Activated B cell treated with CpG ODN at 0.5 μM for 24 hours (primary cell): Measurements from ENCODE around the gene SIX5. TPM values are rescaled to one million over a fixed set of nuclear protein-coding genes. Genes with fewer than 3 reads are reported as not detected.

ENCODE experiments used
- ATAC-seq: fragments of 200-7000 bp; cut with Tn5 transposase; one replicate; pipeline ENCODE4 v1.10.0; 2021; ENCODE audit warnings: low read depth, mild to moderate bottlenecking, moderate library complexity
- CTCF ChIA-PET: fragments of 350-600 bp; sonication (Branson Sonifier 250); formaldehyde crosslinking; loops from one replicate; lab custom pipeline; 2021; ENCODE audit warnings: antibody characterized with exemption; lab: Charles Lee
- POLR2A ChIA-PET: fragments of 350-600 bp; sonication (Branson Sonifier 250); formaldehyde crosslinking; loops from one replicate; lab custom pipeline; 2021; ENCODE audit warnings: antibody characterized with exemption; lab: Charles Lee
- DNase-seq: peaks from one replicate; pipeline ENCODE4 v3.0.0; 2022
- H3K27ac Mint-ChIP-seq: one replicate; pipeline ENCODE4 v1.8.0; 2020; ENCODE audit warnings: mixed read lengths
- H3K27me3 Mint-ChIP-seq: one replicate; pipeline ENCODE4 v1.8.0; 2021; ENCODE audit warnings: mixed read lengths
- H3K36me3 Mint-ChIP-seq: one replicate; pipeline ENCODE4 v1.8.0; 2021; ENCODE audit warnings: low read depth, mixed read lengths
- H3K4me1 Mint-ChIP-seq: one replicate; pipeline ENCODE4 v1.8.0; 2021; ENCODE audit warnings: mixed read lengths
- H3K4me3 Mint-ChIP-seq: one replicate; pipeline ENCODE4 v1.8.0; 2020; ENCODE audit warnings: mild to moderate bottlenecking, mixed read lengths
- H3K9me3 Mint-ChIP-seq: one replicate; pipeline ENCODE4 v1.8.0; 2020; ENCODE audit warnings: mixed read lengths
- CTCF ChIP-seq: fragments of 200-600 bp; IDR thresholded peaks from one replicate; pipeline ENCODE4 v1.8.0; 2022; ENCODE audit warnings: antibody characterized with exemption, mild to moderate bottlenecking
- intact Hi-C: fragments of 100-400 bp; cut with micrococcal nuclease; formaldehyde crosslinking; loops from one replicate; pipeline ENCODE4 v1.15.1; 2024
- total RNA-seq: library from RNA; stranded (reverse); gene quantifications from 2 replicates; pipeline ENCODE4 v1.2.3, GENCODE V29; 2022

SIX5 gene
- total RNA-seq, 1 donor from 2014 or later = 1.9 TPM

DNA sequence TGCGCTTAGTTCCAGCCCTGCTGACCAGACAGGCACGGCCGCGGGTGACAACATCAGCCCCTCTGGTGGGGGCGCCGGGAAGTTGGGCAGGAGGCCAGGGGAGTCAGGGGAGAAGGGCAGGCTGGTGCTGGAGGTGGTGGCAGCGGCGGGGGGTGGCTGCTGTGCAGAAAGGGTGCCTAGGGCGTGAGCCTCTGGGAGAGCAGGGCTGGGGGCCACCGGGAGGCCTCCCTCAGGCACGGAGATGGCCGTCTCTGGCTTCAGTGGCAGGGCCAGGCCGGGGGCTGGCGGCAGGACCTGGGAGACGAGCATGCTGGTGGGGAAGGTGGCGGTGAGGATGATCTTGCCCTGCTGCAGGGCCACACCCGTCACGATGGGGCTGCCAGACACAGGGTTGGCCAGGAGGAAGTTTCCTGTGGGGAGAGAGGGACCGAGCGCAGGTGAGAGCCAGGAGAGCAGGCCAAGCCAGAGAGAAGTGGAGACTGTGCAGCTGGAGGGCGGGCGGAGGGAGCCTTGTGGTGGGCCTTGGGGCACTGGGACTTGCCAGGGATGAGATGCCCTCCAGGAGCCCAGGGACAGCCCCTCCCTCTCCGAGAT is 3.3 kb downstream of the SIX5 start:
- Mint-ChIP-seq H3K4me3 (no peak overlapping the region), H3K27ac (no peak overlapping the region), H3K36me3 (no peaks in the 10 kb centered on the region), H3K27me3 (peaks cover 6% of the 10 kb centered on the region), H3K9me3 (no peaks in the 10 kb centered on the region), H3K4me1 (peaks cover 9% of the 10 kb centered on the region)
- ChIA-PET CTCF (no interaction called here), POLR2A (no interaction called here)
- TF ChIP-seq CTCF = no peak
- ATAC-seq = no peak
- no peak for DNase-seq
- intact Hi-C loops = no loop called here

GRCh38 chr19:45764945-45765701 is 3.9 kb downstream of the SIX5 start:
- TF ChIP-seq CTCF = no peak
- Mint-ChIP-seq H3K4me3 (no peak overlapping the region), H3K4me1 (peaks cover 7% of the 10 kb centered on the region), H3K36me3 (no peaks in the 10 kb centered on the region), H3K27me3 (peaks cover 6% of the 10 kb centered on the region), H3K9me3 (no peaks in the 10 kb centered on the region), H3K27ac (no peak overlapping the region)
- CTCF ChIA-PET = no interaction called here
- POLR2A ChIA-PET = no interaction called here
- DNase-seq = no peak
- intact Hi-C loops = no loop called here
- ATAC-seq = no peak

GRCh38 chr19:45764475-45764874 is 4.6 kb downstream of the SIX5 start:
- ChIA-PET CTCF (no interaction called here), POLR2A (no interaction called here)
- H3K27me3 Mint-ChIP-seq = peaks cover 6% of the 10 kb centered on the region
- ATAC-seq = no peak
- no peak for TF ChIP-seq CTCF
- no peaks in the 10 kb centered on the region for H3K36me3 Mint-ChIP-seq
- intact Hi-C loops = no loop called here
- no peaks in the 10 kb centered on the region for H3K9me3 Mint-ChIP-seq
- no peak overlapping the region for H3K4me3 Mint-ChIP-seq
- DNase-seq = no peak
- H3K27ac Mint-ChIP-seq = no peak overlapping the region
- peaks cover 3% of the 10 kb centered on the region for H3K4me1 Mint-ChIP-seq

DNA sequence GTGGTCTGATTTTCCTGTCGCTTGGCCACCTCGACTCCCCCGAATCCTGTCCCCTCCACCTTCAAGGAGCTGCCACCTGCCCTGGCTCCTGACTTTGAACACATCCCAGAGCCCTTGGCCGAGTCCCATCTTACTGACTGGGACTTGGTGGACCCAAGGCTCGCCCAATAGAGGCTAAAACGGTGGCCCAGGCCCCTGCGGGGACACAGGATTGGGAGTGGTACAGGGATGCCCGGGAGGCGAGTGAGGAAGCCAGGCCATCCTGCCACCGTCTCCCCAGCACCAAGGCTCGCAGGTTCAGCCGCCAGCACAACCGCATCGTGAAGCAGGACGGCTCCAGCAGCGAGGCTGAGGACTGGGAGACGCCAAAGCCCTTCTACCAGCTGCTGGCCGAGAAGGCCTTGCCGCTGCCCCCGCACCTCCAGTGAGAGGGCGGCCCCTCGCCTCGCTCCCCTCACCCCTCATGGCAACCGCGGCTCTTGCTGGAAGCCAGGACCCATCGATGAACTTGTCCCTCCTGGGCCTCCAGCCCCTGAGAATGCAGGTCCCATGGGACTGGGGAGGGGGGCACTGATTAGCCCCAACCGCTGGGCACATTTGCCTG is 5.3 kb downstream of the SIX5 start:
- CTCF ChIA-PET = no interaction called here
- no peak for TF ChIP-seq CTCF
- Mint-ChIP-seq H3K4me1 (peaks cover 3% of the 10 kb centered on the region), H3K27ac (no peak overlapping the region), H3K9me3 (no peaks in the 10 kb centered on the region), H3K4me3 (no peak overlapping the region), H3K27me3 (peaks cover 6% of the 10 kb centered on the region), H3K36me3 (no peaks in the 10 kb centered on the region)
- DNase-seq (no peak), ATAC-seq (no peak)
- intact Hi-C loops = no loop called here
- POLR2A ChIA-PET = no interaction called here

GRCh38 chr19:45762870-45763631 is 6.0 kb downstream of the SIX5 start:
- no peak overlapping the region for H3K4me3 Mint-ChIP-seq
- peaks cover 6% of the 10 kb centered on the region for H3K27me3 Mint-ChIP-seq
- H3K27ac Mint-ChIP-seq = no peak overlapping the region
- ChIA-PET CTCF (no interaction called here), POLR2A (no interaction called here)
- DNase-seq = no peak
- no peaks in the 10 kb centered on the region for H3K9me3 Mint-ChIP-seq
- intact Hi-C loops = no loop called here
- no peaks in the 10 kb centered on the region for H3K36me3 Mint-ChIP-seq
- TF ChIP-seq CTCF = no peak
- H3K4me1 Mint-ChIP-seq = peaks cover 2% of the 10 kb centered on the region
- ATAC-seq = no peak
